Measurements from ENCODE around the gene BDKRB2. TPM values are rescaled to one million over a fixed set of nuclear protein-coding genes. Genes with fewer than 3 reads are reported as not detected.

The BDKRB2 gene
- polyA plus RNA-seq, 1 experiment, result 182 TPM

DNA sequence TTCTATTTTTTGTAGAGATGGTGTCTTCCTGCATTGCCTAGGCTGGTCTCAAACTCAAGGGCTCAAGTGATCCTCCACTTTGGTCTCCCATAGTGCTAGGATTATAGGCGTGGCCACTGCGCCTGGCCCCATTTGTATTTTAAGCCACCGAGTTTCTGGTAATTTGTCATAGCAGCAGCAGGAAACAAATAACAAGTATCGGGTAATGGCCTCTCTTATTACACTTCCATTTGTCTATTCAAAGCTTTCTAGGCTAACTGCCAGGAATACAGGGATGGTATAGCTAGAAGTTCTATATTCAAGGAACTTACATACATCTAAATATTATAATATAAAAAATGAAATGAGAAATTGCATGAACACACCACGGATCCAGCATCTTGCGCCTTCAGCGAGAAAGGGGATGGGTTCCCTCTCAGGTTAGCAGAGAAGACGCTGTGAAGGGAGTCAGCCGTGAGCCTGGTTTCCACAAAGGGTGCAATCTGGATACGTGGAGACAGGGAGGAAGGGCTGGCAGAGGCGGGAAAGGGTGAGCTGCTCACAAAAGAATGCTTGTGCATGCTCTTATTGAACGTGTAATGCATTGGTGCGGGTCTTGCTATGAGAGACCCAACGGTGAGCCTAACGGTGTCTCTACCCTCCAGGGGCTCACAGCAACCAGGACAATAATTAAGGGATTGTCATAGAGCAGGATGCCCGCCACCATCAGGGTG is 60.9 kb downstream of the BDKRB2 start:
- peaks cover 10% of the 10 kb centered on the region; the same call in 1 of the 2 replicates for H3K9me3 ChIP-seq (ENCODE audit: control insufficient read depth, insufficient read depth, low read length)
- no peak overlapping the region for H3K4me3 ChIP-seq (ENCODE audit: low read depth, low read length)
- TF ChIP-seq, protein P1, sequence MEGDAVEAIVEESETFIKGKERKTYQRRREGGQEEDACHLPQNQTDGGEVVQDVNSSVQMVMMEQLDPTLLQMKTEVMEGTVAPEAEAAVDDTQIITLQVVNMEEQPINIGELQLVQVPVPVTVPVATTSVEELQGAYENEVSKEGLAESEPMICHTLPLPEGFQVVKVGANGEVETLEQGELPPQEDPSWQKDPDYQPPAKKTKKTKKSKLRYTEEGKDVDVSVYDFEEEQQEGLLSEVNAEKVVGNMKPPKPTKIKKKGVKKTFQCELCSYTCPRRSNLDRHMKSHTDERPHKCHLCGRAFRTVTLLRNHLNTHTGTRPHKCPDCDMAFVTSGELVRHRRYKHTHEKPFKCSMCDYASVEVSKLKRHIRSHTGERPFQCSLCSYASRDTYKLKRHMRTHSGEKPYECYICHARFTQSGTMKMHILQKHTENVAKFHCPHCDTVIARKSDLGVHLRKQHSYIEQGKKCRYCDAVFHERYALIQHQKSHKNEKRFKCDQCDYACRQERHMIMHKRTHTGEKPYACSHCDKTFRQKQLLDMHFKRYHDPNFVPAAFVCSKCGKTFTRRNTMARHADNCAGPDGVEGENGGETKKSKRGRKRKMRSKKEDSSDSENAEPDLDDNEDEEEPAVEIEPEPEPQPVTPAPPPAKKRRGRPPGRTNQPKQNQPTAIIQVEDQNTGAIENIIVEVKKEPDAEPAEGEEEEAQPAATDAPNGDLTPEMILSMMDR (IDR thresholded peaks at IDR 0.05; ENCODE audit: low read depth, low read length), result no peak
- CTCF ChIA-PET, result interaction anchor here (1.3 kb wide), 1 partner anchor 165 kb away, joined by 6 read pairs; no protein-coding TSS in a partner anchor
- POLR2A ChIA-PET, result interaction anchor here (0.8 kb wide), 1 partner anchor 170 kb away, joined by 4 read pairs; no protein-coding TSS in a partner anchor
- H3K27me3 ChIP-seq (ENCODE audit: control insufficient read depth, insufficient read depth, low read length), result no peaks in the 10 kb centered on the region
- peak overlapping the region; percentile 89 for H3K27ac ChIP-seq (ENCODE audit: low read depth, low read length)
- no peak for DNase-seq (ENCODE audit: low read depth, low spot score)

DNA sequence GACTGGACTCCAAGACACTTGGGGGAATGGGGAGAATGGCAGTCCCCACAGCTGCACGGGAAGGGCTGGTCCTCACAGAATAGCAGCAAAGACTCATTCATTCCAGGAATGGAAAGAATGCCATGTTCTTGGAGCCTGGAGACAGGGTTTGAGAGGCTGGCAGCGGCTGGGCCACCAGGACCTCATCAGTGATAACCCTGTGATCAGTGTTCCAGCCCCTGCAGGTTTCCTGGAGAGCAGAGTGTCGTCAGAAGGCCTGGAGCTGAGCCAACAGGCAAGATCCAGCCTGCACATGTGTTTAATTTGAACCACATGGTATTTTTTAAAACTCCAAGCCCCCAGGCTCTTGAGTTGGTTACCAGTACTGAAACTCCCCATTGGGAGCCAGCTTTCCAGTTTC is 62.7 kb downstream of the BDKRB2 start:
- CTCF ChIA-PET, result interaction anchor here (2.4 kb wide), 1 partner anchor 166 kb away, joined by 10 read pairs; no protein-coding TSS in a partner anchor
- POLR2A ChIA-PET, result no interaction called here
- peak overlapping the region; percentile 89 for H3K27ac ChIP-seq (ENCODE audit: low read depth, low read length)

DNA sequence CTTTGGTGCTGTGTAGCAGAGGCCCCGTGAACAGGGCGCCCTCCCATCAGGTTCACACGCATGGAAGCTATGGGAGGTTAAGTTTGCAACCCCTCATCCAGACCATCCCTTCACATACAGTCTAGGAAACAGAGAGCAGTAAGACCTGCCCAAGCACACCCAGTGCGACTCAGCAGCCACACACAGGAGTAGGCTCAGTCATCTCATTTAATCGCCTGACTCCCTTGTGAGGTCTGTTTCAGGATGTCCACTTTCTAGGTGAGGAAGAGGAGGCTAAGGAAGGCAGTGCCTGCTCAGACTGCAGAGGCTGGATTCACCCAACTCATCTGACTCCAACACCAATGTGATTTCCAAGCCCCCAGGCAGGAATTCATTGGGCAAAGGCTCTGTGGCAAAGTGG is 63.3 kb downstream of the BDKRB2 start:
- ChIA-PET CTCF (interaction anchor here (2.4 kb wide), 1 partner anchor 167 kb away, joined by 10 read pairs; no protein-coding TSS in a partner anchor), POLR2A (no interaction called here)
- TF ChIP-seq, protein P1 (IDR thresholded peaks at IDR 0.05; ENCODE audit: low read depth, low read length), result no peak
- Histone ChIP-seq H3K27me3 (ENCODE audit: control insufficient read depth, insufficient read depth, low read length) (no peaks in the 10 kb centered on the region), H3K27ac (ENCODE audit: low read depth, low read length) (peak overlapping the region; percentile 89), H3K4me3 (ENCODE audit: low read depth, low read length) (no peak overlapping the region), H3K9me3 (ENCODE audit: control insufficient read depth, insufficient read depth, low read length) (peaks cover 17% of the 10 kb centered on the region)
- DNase-seq (ENCODE audit: low read depth, low spot score), result no peak

More for the DNA sequence above, 62.7 kb downstream of the BDKRB2 start:
- Histone ChIP-seq H3K27me3 (ENCODE audit: control insufficient read depth, insufficient read depth, low read length) (no peaks in the 10 kb centered on the region), H3K9me3 (ENCODE audit: control insufficient read depth, insufficient read depth, low read length) (peaks cover 17% of the 10 kb centered on the region), H3K4me3 (ENCODE audit: low read depth, low read length) (no peak overlapping the region)
- TF ChIP-seq, protein P1 (IDR thresholded peaks at IDR 0.05; ENCODE audit: low read depth, low read length), result no peak
- peak; percentile 69 for DNase-seq (ENCODE audit: low read depth, low spot score)

DNA sequence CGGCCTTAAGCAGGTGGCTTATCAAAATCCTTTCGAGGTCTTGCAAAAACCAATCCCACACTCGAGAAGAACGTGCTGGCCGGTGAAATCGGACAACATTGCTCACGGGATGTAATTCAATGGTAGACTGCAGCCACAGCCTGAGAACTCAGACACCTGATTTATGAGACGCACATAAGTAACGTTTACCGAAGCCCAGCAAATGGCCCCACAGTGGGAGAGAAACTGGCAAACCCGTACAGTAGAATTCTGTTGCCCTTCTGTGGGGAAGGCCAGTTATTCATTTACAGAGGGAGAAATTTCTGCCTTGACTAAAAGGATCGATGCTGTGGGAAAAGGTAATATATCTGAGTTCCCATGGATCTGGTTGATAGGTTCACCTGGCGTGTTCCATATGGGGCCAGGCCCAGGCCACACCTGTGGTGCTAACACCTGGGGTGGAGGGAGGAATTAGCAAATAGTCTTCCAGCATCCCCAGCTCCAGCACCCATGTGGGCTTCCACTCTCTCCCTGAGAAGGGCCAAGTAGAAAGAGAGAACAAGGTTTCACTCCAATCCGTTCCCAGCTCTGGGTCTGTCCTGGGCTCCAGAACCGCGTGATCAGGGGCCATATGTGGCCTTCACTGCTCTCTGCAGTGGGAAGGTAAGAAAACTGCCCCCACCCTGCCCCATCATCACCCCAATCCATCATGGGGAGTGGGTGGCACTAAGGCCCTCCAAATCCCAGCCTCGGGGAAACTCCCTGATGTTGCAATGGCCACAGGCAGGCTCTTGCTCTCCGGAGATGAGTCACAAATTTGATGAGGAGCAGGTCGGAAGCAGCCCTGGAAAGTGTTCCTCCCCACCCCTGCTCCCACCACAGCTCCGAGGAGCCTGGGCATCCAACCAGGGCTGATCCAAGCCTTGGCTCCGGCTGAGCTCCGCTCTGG is 64.1 kb downstream of the BDKRB2 start:
- ChIA-PET POLR2A (interaction anchor here (1.4 to 1.5 kb wide), 2 partner anchors 16 to 22 kb away, joined by 6 to 8 read pairs; no protein-coding TSS in a partner anchor), CTCF (interaction anchor here (0.7 to 2.4 kb wide), 2 partner anchors 168 to 171 kb away, joined by 3 to 10 read pairs; no protein-coding TSS in a partner anchor)
- Histone ChIP-seq H3K9me3 (ENCODE audit: control insufficient read depth, insufficient read depth, low read length) (peaks cover 17% of the 10 kb centered on the region), H3K27ac (ENCODE audit: low read depth, low read length) (peak overlapping the region; percentile 89), H3K27me3 (ENCODE audit: control insufficient read depth, insufficient read depth, low read length) (no peaks in the 10 kb centered on the region), H3K4me3 (ENCODE audit: low read depth, low read length) (no peak overlapping the region)
- TF ChIP-seq, protein P1 (IDR thresholded peaks at IDR 0.05; ENCODE audit: low read depth, low read length), result no peak
- peak; percentile 88 for DNase-seq (ENCODE audit: low read depth, low spot score)

Data from AG04450 (cell line).